GM21825 (cell line): Measurements from ENCODE around the gene ADGRV1.

Experiments
- ATAC-seq: cut with Tn5 transposase; IDR thresholded peaks from one replicate; pipeline ENCODE4 v1.9.1; 2021; ENCODE audit warnings: mild to moderate bottlenecking, moderate library complexity; ENCODE audit not compliant: unreplicated experiment

The ADGRV1 gene

DNA sequence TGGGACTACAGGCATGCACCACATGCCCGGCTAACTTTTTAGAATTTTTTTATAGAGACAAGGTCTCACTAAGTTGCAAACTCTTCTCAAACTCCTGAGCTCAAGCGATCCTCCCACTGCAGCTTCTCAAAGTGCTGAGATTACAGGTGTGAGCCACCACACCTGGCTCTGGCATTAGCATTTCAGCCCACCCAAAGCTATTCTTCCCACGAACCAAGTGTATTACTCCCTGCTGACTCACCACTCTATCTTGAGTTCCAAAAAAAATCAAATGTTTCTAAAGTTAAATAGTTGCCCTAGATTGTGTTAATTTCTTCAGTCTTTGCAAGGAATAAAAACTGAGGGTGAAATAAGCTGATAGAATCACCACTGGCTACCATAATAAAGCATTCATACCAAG lies 619.0 kb downstream of the ADGRV1 start:
- no peak for ATAC-seq

DNA sequence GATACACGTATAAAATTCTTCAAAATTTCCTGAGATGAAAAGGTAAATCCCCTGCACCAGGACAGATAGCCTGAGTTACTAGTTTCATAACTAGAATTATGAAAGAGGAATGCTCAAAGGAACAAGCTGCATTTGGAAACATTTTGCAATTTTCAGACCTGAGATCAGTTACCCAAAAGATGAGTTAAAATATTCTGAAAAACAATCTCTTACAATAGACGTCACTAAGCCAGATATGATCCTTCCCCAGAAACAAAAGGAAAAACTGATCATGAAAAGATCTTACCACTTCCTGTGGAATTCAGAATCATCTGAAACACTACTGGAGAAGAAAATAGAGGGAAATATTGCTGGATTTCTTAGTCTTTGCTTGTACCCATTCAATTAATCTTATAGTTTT lies 619.9 kb downstream of the ADGRV1 start:
- ATAC-seq = no peak

- no peak for ATAC-seq
These were observed 620.4 kb downstream of the ADGRV1 start for GRCh38 chr5:91179018-91179417.

- ATAC-seq = no peak
These were observed 621.9 kb downstream of the ADGRV1 start for GRCh38 chr5:91180506-91180905.

DNA sequence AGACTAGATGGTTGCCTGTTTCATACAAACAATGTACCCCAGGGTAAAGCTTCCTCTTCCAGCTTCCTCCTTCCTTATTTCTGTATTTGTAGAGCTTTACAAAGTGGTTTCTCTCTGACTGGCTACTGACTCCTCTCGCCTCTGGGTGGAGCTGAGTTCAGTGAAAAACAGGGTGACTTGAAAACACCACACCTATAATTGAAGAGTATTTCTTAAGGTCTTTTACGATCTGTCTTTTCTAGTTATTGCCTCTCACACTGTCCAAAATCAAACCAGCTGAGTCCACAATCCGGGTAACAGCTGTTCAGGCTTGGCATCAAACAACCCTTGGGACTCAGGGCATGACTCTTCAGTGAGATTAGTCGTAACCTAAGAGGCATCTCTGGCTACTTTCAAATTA lies 624.2 kb downstream of the ADGRV1 start:
- peak; percentile 69 for ATAC-seq

- no peak for ATAC-seq
These were observed 625.1 kb downstream of the ADGRV1 start for GRCh38 chr5:91183743-91184142.

GRCh38 chr5:91186101-91186500 lies 627.5 kb downstream of the ADGRV1 start:
- ATAC-seq = no peak

- ATAC-seq = no peak
These were observed 628.4 kb downstream of the ADGRV1 start for GRCh38 chr5:91187032-91187431.

DNA sequence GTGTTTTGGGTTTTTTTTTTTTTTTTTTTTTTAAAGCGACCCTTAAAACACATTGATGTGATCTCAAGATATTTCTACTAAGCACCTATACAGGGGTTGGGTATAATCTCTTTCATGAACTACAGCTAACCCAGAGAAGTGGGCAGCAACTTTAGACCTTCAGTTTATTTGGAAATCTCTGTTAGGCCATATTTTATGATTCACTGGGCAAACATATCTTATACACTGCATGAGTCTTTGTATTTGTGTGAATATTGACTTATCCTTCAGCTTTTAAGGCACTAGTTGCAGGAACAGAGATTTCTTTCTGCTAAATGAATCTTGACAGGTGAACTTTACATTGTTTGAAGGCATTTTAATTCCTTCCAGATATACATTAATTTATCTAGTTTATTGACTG lies 630.2 kb downstream of the ADGRV1 start:
- no peak for ATAC-seq

DNA sequence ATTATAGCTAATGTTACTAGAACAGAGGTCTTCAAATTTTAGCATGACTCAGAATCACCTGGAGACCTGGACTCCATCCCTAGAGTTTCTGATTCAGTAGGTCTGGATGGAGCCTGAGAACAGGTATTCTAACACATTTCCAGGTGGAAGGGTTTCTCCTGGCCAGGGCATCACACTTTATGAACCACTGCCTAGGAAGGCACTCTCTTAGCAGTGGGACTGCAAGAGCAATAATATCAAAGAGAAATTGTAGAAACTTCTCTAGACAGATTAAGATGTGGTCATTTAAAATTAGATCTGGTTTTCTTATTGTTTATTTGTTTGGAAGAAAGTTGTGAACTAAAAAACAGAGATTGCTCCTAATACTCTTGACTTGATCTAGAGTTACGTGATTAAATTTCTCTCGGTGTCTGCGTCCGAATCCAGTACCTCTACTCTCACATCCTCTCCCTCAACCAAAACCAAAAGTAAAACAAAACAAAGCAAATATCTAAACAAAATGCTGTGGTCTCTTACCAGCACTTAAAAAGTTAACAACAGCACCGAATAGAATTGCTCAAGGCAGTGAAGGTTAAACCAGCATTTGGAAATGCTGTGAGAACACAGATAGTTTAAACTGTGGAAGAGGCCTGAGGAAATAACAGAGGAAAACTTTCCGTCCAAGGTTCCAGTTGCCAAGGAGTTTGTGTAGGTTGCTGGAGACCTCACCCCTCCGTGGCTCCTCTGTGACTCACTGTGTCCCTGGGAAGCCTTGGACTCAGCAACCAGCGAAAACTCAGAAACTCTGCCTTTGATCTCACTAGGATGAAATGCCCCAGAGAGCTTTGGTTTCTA lies 631.1 kb downstream of the ADGRV1 start:
- ATAC-seq = no peak

DNA sequence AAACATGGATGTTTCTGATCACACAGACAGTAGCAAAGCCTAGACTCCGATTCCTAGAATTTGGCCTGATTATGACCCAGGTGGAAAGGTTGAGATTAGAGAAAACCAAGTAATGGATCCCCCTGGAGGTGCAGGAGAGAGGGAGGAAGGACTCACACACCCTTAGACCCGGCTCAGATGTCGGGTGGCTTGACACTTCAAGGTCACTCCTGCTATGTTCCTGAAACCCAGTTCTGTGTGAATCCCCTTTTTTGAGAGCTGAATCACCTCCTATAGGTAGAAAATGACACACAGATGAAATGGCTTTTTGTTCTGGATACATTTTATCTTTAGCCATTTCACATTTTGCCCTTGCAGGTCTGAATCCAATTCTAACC lies 631.7 kb downstream of the ADGRV1 start:
- ATAC-seq = no peak

- ATAC-seq = no peak
These were observed 636.3 kb downstream of the ADGRV1 start for GRCh38 chr5:91194824-91195381.

DNA sequence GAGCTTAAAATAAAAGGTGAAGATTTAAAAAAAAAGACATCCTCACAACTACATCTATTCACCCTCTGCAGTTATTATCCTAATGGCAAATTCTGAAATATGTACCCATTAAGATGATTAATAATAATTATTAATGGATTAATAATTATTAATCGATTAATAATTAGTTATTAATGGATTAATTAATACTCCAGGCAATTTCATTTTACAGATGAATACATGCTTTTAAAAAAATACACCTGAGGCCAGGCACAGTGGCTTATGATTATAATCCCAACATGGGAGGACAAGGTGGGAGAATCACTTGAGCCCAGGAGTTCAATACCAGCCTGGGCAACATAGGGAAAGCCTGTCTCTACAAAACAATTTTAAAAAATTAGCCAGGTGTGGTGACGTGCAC lies 642.1 kb downstream of the ADGRV1 start:
- no peak for ATAC-seq

- ATAC-seq = no peak
These were observed 647.5 kb downstream of the ADGRV1 start for GRCh38 chr5:91206103-91206502.

- no peak for ATAC-seq
These were observed 648.1 kb downstream of the ADGRV1 start for GRCh38 chr5:91206734-91207133.

DNA sequence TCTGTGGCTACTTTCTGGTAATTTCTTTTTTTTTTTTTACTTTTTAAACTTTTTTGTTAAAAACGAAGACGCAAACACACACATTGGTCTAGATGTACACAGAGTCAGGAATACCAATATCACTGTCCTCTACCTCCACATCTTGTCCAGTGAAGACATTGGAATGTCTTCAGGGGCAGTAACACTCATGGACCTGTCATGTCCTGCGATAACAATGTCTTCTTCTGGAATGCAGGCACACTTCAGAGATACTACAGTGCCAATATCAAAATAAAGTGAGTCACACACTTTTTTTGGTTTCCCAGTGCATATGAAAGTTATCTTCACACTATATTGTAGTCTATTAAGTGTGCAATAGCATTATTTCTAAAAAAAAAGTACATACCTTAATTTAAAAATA lies 648.7 kb downstream of the ADGRV1 start:
- no peak for ATAC-seq

DNA sequence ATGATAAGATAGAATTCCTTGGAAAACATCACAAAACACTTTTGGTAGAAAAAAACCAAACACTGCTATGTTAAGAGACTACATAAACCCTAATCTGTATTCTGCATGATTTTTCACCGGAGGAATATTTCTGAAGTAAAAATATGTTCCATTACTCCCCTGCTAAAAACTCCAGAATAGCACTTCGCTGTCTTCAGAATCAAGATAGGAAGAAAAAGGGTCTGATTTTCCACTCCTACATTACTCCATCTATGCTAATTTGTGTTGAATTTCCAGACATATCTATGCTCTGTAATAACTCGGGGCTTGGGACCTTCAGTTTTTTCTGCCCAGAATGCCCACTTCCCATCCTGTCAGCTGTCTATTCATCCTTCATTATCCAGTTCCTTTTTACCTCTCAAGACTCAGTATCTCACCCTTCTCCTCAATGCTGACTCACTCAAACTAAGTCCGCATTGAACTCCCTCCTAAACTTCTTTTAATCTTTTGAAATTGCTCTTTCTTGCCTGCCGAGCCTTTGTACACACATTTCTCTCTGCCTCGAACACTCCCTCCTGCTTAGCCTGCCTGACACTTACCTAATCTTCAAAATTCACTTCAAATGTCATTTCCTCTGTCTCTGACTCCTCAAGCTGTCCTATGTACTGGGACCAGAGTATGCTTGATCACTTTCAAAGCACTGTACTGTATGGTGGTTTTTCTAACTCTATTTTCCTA lies 653.6 kb downstream of the ADGRV1 start:
- no peak for ATAC-seq

DNA sequence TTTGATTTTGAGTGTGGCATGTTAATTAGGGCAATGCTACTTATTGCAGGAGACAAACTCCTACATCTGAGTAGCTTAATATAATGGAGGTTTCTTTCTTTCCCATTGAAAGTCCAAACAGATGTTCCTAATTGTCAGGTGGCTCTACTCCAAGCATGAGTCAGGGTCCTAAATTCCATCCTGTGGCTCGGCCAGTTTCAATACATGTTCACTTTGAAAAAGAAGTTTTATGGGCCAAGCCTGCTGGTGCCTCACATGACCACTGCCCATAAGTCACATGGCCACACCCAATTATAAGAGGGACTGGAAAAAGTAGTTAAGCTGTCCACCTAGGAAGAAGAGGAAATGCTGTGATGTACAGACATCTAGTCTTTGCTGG lies 654.1 kb downstream of the ADGRV1 start:
- ATAC-seq = no peak
